ENCODE data around the gene PTPN12. TPM values are rescaled to one million over a fixed set of nuclear protein-coding genes. Genes with fewer than 3 reads are reported as not detected.

Gene PTPN12
- total and polyA plus RNA-seq, 7 experiments from 2014 or later, result 1.4 to 50.0 (median 22.6) TPM

- DNase-seq, result peak in 6 of 9 donors; percentile 19 to 41 (median 26)
- Histone ChIP-seq H3K9me3 (ENCODE audit: control insufficient read depth in 2 of 3, low read length in 3 of 3) (no peaks in the 10 kb centered on the region), H3K4me3 (ENCODE audit: low read length) (no peak overlapping the region), H3K27me3 (ENCODE audit: control insufficient read depth in 2 of 2, insufficient read depth in 2 of 2, low read length in 2 of 2) (no peaks in the 10 kb centered on the region), H3K27ac (ENCODE audit: low read depth, low read length) (no peak overlapping the region), H3K4me1 (ENCODE audit: control insufficient read depth in 2 of 2, insufficient read depth in 2 of 2, low read length in 2 of 2) (peaks cover 15 to 16% of the 10 kb centered on the region in 2 donors), H3K36me3 (ENCODE audit: control insufficient read depth in 2 of 3, insufficient read depth in 3 of 3, low read length in 3 of 3) (no peaks in the 10 kb centered on the region)
- H3K27ac Mint-ChIP-seq, result peak overlapping the region; percentile 27 to 81 (median 65)
- no peaks in the 10 kb centered on the region for H3K27me3 Mint-ChIP-seq
- ChIA-PET CTCF (interaction anchor here (0.8 to 2.6 kb wide), 5 partner anchors 9 to 67 kb away, joined by 3 to 9 read pairs (median 4); partner anchors contain the start of gene RSBN1L), POLR2A (interaction anchor here (1.0 to 4.4 kb wide), 2 partner anchors 10 to 68 kb away, joined by 3 to 29 read pairs; partner anchors contain the start of gene RSBN1L)
- H3K4me1 Mint-ChIP-seq, result peaks cover 28 to 45% (median 32%) of the 10 kb centered on the region in 7 donors
- H3K36me3 Mint-ChIP-seq, result peaks cover 10 to 27% (median 11%) of the 10 kb centered on the region in 5 donors
- peak overlapping the region in 9 of 10 donors; percentile 9 to 78 (median 55) for H3K4me3 Mint-ChIP-seq
- intact Hi-C loops (cut with micrococcal nuclease), result loop anchor here (1.0 to 2.0 kb wide), 2 partner anchors 9 to 14 kb away; partner anchors contain the start of gene RSBN1L (in 1 of the 2)
- ATAC-seq, result peak; percentile 22
- H3K9me3 Mint-ChIP-seq, result peaks cover 0 to 2% (median 0%) of the 10 kb centered on the region in 11 donors
These were observed 150.1 kb downstream of the PTPN12 start for GRCh38 chr7:77687100-77687746.

DNA sequence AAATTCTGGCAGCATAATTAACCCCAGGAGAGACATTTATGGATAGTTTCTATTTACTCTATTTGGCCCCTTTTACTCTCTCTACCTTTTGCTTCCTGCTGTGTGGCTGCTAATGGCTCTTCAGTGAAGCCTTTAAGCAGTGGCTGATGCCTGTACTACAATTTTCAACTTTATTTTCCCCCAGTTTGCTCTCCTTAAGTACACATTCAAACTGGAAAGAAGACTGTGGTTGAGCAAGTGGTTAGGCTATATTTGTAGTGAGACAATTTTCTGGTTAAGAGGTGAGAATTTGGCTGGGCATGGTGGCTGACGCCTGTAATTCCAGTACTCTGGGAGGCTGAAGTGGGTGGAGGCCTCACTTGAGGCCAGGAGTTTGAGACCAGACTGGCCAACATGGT lies 150.7 kb downstream of the PTPN12 start:
- intact Hi-C loops (cut with micrococcal nuclease), result loop anchor here (1.0 to 2.0 kb wide), 2 partner anchors 9 to 13 kb away; partner anchors contain the start of gene RSBN1L (in 1 of the 2)
- Histone ChIP-seq H3K4me1 (ENCODE audit: control insufficient read depth in 2 of 2, insufficient read depth in 2 of 2, low read length in 2 of 2) (peaks cover 15 to 16% of the 10 kb centered on the region in 2 donors), H3K4me3 (ENCODE audit: low read length) (no peak overlapping the region), H3K27ac (ENCODE audit: low read depth, low read length) (no peak overlapping the region), H3K36me3 (ENCODE audit: control insufficient read depth in 2 of 3, insufficient read depth in 3 of 3, low read length in 3 of 3) (no peaks in the 10 kb centered on the region), H3K27me3 (ENCODE audit: control insufficient read depth in 2 of 2, insufficient read depth in 2 of 2, low read length in 2 of 2) (no peaks in the 10 kb centered on the region), H3K9me3 (ENCODE audit: control insufficient read depth in 2 of 3, low read length in 3 of 3) (no peaks in the 10 kb centered on the region)
- H3K27me3 Mint-ChIP-seq, result no peaks in the 10 kb centered on the region
- peak overlapping the region in 9 of 10 donors; percentile 9 to 78 (median 55) for H3K4me3 Mint-ChIP-seq
- H3K36me3 Mint-ChIP-seq, result peaks cover 6 to 26% (median 11%) of the 10 kb centered on the region in 5 donors
- DNase-seq (peak in 2 of 9 donors; percentile 29 to 40), ATAC-seq (peak; percentile 40)
- CTCF ChIA-PET, result interaction anchor here (0.8 to 2.6 kb wide), 5 partner anchors 8 to 66 kb away, joined by 3 to 9 read pairs (median 4); partner anchors contain the start of gene RSBN1L
- peaks cover 32 to 49% (median 37%) of the 10 kb centered on the region in 7 donors for H3K4me1 Mint-ChIP-seq
- peak overlapping the region; percentile 27 to 81 (median 65) for H3K27ac Mint-ChIP-seq
- POLR2A ChIA-PET, result interaction anchor here (0.8 to 4.4 kb wide), 2 partner anchors 9 to 13 kb away, joined by 3 to 29 read pairs; partner anchors contain the start of gene RSBN1L
- H3K9me3 Mint-ChIP-seq, result peaks cover 0 to 2% (median 0%) of the 10 kb centered on the region in 11 donors

Other genes with a start within 250 kb of the PTPN12 start
- 10 to 100 TPM; 14.9 to 59.8 (median 29.2) TPM for gene GSAP, start 120.9 kb upstream of the PTPN12 start, total RNA-seq
- 1 to 10 TPM; 6.6 to 7.3 TPM for gene GSAP, start 120.9 kb upstream of the PTPN12 start, polyA plus RNA-seq
- gene RSBN1L, start 159.2 kb downstream of the PTPN12 start, total RNA-seq, result 10 to 100 TPM; 19.7 to 41.7 (median 30.8) TPM
- 1 to 10 TPM; 7.7 to 7.8 TPM for gene RSBN1L, start 159.2 kb downstream of the PTPN12 start, polyA plus RNA-seq

Measured in naive thymus-derived CD4-positive, alpha-beta T cell (primary cell).